HG03064 (cell line): ENCODE measurements around the gene DTHD1.
A peak's percentile ranks its signal among the peaks of the same experiment; 100 is the strongest.

Experiments
- ATAC-seq: cut with Tn5 transposase; IDR thresholded peaks from one replicate; pipeline ENCODE4 v1.9.1; 2021; ENCODE audit warnings: low read depth; ENCODE audit not compliant: unreplicated experiment

DTHD1 gene

GRCh38 chr4:36312511-36312910 is 31.1 kb downstream of the DTHD1 start:
- no peak for ATAC-seq

DNA sequence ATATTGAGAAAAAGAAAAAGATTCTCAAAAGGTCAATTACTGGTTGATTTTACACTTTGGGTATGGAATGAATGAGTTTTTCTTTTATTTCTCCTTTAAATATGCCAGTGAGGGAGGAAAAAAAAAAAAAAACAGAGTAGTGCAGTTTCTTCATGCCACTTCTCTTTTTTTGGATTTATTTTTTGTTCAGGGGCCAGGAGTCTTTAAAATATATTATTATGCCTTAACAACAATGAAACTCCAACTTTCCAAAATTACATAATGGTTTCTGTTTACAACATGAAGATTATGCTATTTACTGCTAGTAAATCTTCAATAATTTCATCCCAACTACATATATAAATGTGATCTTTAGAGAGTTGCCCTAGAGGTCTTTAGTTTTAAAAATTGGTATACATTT is 31.9 kb downstream of the DTHD1 start:
- no peak for ATAC-seq

DNA sequence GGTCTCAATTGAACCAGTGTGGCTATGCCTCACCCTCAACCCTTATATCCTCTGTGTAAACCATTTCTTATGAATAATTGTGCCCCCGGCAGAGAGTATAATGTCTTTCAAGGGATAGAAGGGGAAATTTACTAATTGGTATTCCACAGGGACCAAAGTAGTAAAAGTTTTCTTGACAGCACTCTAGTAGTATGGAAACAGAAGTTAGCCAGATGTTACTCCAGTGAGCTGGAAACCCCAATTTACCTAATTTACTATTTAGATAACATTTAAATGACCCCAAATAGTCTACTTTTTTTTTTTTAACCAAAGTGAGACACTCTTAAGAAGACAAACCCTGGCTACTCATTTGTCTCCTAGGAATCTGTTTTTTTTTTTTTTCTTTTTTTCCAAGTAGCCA is 32.3 kb downstream of the DTHD1 start:
- ATAC-seq: no peak

DNA sequence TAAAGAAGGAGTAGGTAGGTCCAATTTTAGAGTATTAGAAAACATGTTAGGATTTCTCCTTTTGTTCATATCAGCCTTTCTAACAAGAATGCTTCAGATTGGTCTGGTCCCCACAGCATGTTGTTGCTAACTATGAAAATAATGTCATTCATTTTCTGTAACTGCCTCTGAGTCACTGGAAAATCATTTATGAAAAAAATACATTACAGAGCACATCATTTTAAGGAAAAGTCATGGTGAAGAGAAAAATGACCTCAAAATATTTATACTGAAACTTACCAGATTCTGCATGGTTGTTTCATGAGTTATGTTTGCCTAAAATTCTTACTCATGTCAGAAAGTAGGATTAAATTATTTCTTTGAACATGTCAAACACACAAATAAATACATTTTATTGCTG is 35.2 kb downstream of the DTHD1 start:
- ATAC-seq: no peak

DNA sequence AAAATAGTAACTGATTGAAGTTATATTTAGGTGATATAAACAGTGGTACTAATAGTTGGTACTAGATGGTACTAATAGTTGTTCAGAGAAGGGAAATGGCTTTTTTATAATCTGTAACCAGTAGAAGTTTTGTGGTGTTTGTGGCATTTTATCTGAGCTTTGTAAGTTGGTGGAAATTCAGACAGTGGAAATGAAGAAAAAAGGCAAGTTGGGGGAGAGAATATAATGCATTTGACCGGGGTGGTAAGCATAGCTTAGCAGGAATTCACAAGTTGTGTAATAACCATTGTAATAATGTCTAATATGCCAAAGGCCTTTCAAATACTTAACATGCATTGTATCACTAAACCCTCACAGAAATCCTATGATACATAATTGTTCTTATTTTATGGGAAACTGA is 36.3 kb downstream of the DTHD1 start:
- ATAC-seq: no peak

- ATAC-seq: peak; percentile 37
Observed at GRCh38 chr4:36320117-36320896, 38.9 kb downstream of the DTHD1 start.

GRCh38 chr4:36321176-36321575 is 39.8 kb downstream of the DTHD1 start:
- no peak for ATAC-seq

- ATAC-seq: no peak
Observed at GRCh38 chr4:36322921-36323354, 41.5 kb downstream of the DTHD1 start.

- no peak for ATAC-seq
Observed at GRCh38 chr4:36323816-36324419, 42.5 kb downstream of the DTHD1 start.

- no peak for ATAC-seq
Observed at GRCh38 chr4:36324808-36325207, 43.4 kb downstream of the DTHD1 start.

DNA sequence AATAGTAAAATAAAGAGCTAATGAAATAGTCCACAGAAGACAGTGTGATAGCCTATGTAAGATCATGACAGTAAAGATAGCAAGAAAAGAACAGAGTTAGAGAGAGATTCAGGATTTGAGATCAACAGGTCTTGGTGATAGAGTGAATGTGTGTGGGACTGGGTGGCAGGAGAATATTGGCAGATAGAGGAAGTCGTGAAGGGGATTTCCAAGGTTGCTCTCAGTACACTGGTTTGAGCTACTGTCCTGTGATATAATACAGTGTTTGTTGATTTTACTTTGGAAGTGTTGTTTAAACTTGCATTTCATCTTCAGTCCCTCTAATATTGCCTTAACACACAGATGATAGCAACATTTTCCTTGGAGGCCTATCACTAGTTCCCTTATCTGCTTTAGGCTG is 44.1 kb downstream of the DTHD1 start:
- ATAC-seq: peak; percentile 64

DNA sequence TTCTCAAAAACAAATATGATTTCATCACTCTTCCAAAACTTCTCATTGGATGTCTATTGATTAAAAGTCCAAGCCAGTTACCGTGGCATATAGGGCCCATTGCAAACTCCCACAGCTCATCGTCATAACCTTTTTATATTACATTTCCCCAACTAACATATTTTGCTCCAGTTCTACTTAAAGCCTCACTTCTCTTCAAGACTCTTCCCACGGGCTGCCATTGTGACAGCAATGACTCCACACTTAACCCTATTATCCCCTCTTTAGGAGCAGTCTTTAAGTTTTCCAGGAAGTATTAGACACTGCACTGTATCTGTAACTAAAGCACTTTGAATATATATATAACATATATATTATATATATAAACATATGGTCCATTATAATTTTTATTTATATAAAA is 44.5 kb downstream of the DTHD1 start:
- ATAC-seq: no peak

DNA sequence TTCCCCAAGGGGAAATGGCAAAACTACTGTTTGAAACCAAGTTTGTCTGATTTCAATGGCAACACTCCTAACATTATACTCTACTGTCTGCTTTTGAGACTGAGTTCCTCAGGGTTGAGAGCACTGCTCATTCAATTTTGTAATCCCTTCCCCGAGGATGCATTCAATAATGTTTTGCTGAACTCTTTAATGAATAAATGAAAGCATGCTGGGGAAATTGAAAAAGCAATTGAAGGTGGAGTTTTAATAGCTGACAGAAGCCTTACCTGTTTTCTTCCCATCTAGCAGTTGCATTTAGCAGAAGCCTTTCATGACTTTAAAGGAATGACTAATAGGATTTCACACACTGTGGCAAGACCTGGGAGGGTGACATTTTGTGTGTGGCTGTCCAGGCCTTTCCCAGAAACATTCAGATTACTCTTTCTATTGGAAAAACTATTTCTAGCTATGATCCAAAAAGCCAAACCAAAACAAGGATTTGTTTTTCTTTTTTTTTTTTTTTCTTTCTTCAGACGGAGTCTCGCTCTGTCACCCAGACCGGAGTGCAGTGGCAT is 45.1 kb downstream of the DTHD1 start:
- ATAC-seq: no peak

GRCh38 chr4:36327400-36327799 is 46.0 kb downstream of the DTHD1 start:
- ATAC-seq: no peak

- ATAC-seq: no peak
Observed at GRCh38 chr4:36328130-36328529, 46.7 kb downstream of the DTHD1 start.

DNA sequence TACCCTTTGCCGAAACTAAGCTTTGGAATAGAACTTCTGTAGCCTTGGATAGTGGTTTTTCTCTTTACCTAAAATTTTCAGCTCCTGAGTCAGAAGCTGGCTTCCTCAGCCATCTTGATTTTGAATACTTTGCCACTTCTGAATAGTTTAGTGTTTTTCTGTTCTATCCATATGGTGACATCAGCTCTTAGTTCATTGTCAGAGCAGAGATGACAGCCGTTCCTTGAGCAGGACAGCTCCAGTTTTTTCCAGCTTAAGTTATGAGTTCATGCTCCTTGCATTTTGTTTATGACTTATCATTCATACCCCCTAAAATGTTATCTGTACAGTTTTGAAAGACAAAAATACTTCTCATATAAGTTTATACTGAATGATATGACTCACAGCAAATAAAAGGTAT is 47.8 kb downstream of the DTHD1 start:
- no peak for ATAC-seq

DNA sequence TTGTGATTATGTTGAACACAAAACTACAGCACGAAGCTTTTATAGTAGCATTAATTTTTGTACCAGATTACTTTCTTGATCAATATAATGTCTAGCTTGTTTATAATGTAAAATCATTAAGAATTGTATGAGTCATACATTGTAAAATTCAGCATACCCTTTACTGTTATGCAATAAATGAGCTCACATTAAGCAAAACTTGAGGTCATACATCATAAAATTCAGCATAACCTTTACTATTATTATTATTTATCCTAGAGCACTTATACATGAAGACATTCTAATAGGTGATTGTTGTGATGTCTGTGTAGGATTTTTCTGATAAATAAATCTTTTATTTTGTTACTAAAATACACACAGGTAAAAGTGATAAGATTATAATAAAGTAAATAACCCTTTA is 49.4 kb downstream of the DTHD1 start:
- no peak for ATAC-seq

GRCh38 chr4:36332023-36332781 is 50.8 kb downstream of the DTHD1 start:
- peak; percentile 68 for ATAC-seq

GRCh38 chr4:36332782-36333131 is 51.3 kb downstream of the DTHD1 start:
- ATAC-seq: peak; percentile 99

GRCh38 chr4:36333303-36333877 is 52.0 kb downstream of the DTHD1 start:
- no peak for ATAC-seq

- ATAC-seq: no peak
Observed at GRCh38 chr4:36337665-36338185, 56.3 kb downstream of the DTHD1 start.
